BLaER1 treated with 17β-estradiol and CSF1 and Interleukin-3, amounts not matched to agents 10 nM and 100 nM (cell line): ENCODE measurements around the gene MTM1.

Source experiments
- H3K27ac ChIP-seq, 11 experiments: shearing (Covaris generic); formaldehyde crosslinking; 2 replicates each; pipeline ENCODE4 v1.8.1; 2022
- H3K27me3 ChIP-seq, 11 experiments: shearing (Covaris generic); formaldehyde crosslinking; 2 replicates each; pipeline ENCODE4 v1.8.1; 2022
- H3K36me3 ChIP-seq, 11 experiments: shearing (Covaris generic); formaldehyde crosslinking; 2 replicates each; pipeline ENCODE4 v1.8.1; 2022
- H3K4me1 ChIP-seq, 10 experiments: shearing (Covaris generic); formaldehyde crosslinking; 2 replicates each; pipeline ENCODE4 v1.8.1; 2022
- H3K4me2 ChIP-seq, 11 experiments: shearing (Covaris generic); formaldehyde crosslinking; 2 replicates each; pipeline ENCODE4 v1.8.1; 2022
- H3K4me3 ChIP-seq, 10 experiments: shearing (Covaris generic); formaldehyde crosslinking; 2 replicates each; pipeline ENCODE4 v1.8.1; 2022
- H3K9ac ChIP-seq, 11 experiments: shearing (Covaris generic); formaldehyde crosslinking; 2 replicates each; pipeline ENCODE4 v1.8.1; 2022
- H3K9me3 ChIP-seq, 11 experiments: shearing (Covaris generic); formaldehyde crosslinking; replicated peaks in 1 of 11; 2 replicates each; pipeline ENCODE4 v1.8.1; 2022
- H4K20me1 ChIP-seq, 11 experiments: shearing (Covaris generic); formaldehyde crosslinking; 2 replicates each; pipeline ENCODE4 v1.8.1; 2022
- Cebpa-rat ChIP-seq, 11 experiments: shearing (Covaris generic); IDR thresholded peaks; 2 replicates each; pipeline ENCODE4 v1.8.1; 2022

MTM1 gene

GRCh38 chrX:150648296-150648940 is 80.0 kb downstream of the MTM1 start:
- no peaks in the 10 kb centered on the region for H3K9me3 ChIP-seq
- peaks cover 0 to 29% (median 0%) of the 10 kb centered on the region in 10 experiments; a peak in 4 of 20 replicates for H3K4me1 ChIP-seq
- H3K36me3 ChIP-seq: peaks cover 0 to 38% (median 22%) of the 10 kb centered on the region in 11 experiments; a peak in 15 of 22 replicates
- H3K27me3 ChIP-seq: no peaks in the 10 kb centered on the region
- H3K27ac ChIP-seq: peak overlapping the region in 3 of 11 experiments; percentile 36 to 68 (median 66); a peak in 4 of 22 replicates
- no peaks in the 10 kb centered on the region for H4K20me1 ChIP-seq
- H3K4me3 ChIP-seq: no peak overlapping the region
- no peak for TF ChIP-seq Cebpa-rat (IDR thresholded peaks at IDR 0.05)
- H3K4me2 ChIP-seq: peak overlapping the region in 1 of 11 experiments; percentile 39; a peak in 1 of 22 replicates
- H3K9ac ChIP-seq: no peak overlapping the region

GRCh38 chrX:150649096-150649870 is 80.9 kb downstream of the MTM1 start:
- Histone ChIP-seq H3K27ac (peak overlapping the region in 3 of 11 experiments; percentile 36 to 68 (median 66); a peak in 5 of 22 replicates), H3K36me3 (peaks cover 0 to 46% (median 27%) of the 10 kb centered on the region in 11 experiments; a peak in 15 of 22 replicates), H3K9me3 (no peaks in the 10 kb centered on the region), H3K4me1 (peaks cover 0 to 29% (median 0%) of the 10 kb centered on the region in 10 experiments; a peak in 4 of 20 replicates), H3K4me3 (no peak overlapping the region), H3K27me3 (no peaks in the 10 kb centered on the region), H4K20me1 (no peaks in the 10 kb centered on the region), H3K4me2 (peak overlapping the region in 1 of 11 experiments; percentile 39; a peak in 2 of 22 replicates), H3K9ac (peak overlapping the region in 2 of 11 experiments; percentile 34 to 40; a peak in 1 of 22 replicates)
- TF ChIP-seq Cebpa-rat (IDR thresholded peaks at IDR 0.05): no peak

GRCh38 chrX:150651906-150652305 is 83.5 kb downstream of the MTM1 start:
- Histone ChIP-seq H3K4me3 (no peak overlapping the region), H3K27me3 (no peaks in the 10 kb centered on the region), H3K36me3 (peaks cover 0 to 38% (median 16%) of the 10 kb centered on the region in 11 experiments; a peak in 18 of 22 replicates), H3K9ac (peak overlapping the region in 1 of 11 experiments; percentile 55; a peak in 1 of 22 replicates), H3K4me1 (peaks cover 0 to 29% (median 0%) of the 10 kb centered on the region in 10 experiments; a peak in 4 of 20 replicates), H4K20me1 (no peaks in the 10 kb centered on the region), H3K9me3 (peaks cover 0 to 5% (median 0%) of the 10 kb centered on the region in 11 experiments; a peak in 2 of 22 replicates), H3K4me2 (peak overlapping the region in 2 of 11 experiments; percentile 34 to 64; a peak in 3 of 22 replicates), H3K27ac (peak overlapping the region in 2 of 11 experiments; percentile 59 to 63; a peak in 3 of 22 replicates)
- no peak for TF ChIP-seq Cebpa-rat (IDR thresholded peaks at IDR 0.05)

DNA sequence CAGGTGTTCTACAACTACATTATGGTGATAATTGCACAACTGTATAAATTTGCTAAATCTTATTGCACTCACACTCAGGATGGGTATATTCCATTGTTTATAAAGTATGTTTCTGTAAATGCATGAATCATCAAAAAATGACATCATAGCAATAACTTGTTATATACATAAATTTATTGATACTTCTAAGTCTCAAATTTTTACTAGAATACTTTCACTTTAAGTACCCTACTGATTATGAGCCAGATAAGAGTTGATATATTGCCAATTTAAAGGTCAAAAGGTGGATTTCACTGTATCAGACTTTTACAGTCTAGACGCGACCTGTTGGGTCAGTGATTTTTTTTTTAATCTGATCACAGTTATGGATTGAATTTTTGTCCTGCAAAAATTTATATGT is 87.4 kb downstream of the MTM1 start:
- no peak overlapping the region for H3K9ac ChIP-seq
- peaks cover 0 to 5% (median 0%) of the 10 kb centered on the region in 11 experiments; a peak in 2 of 22 replicates for H3K9me3 ChIP-seq
- peaks cover 2 to 56% (median 21%) of the 10 kb centered on the region in 11 experiments; a peak in 18 of 22 replicates for H3K36me3 ChIP-seq
- no peak overlapping the region for H3K27ac ChIP-seq
- no peak for TF ChIP-seq Cebpa-rat (IDR thresholded peaks at IDR 0.05)
- H3K4me2 ChIP-seq: no peak overlapping the region
- H4K20me1 ChIP-seq: no peaks in the 10 kb centered on the region
- H3K27me3 ChIP-seq: no peaks in the 10 kb centered on the region
- H3K4me1 ChIP-seq: peaks cover 0 to 16% (median 0%) of the 10 kb centered on the region in 10 experiments; a peak in 4 of 20 replicates
- H3K4me3 ChIP-seq: no peak overlapping the region

DNA sequence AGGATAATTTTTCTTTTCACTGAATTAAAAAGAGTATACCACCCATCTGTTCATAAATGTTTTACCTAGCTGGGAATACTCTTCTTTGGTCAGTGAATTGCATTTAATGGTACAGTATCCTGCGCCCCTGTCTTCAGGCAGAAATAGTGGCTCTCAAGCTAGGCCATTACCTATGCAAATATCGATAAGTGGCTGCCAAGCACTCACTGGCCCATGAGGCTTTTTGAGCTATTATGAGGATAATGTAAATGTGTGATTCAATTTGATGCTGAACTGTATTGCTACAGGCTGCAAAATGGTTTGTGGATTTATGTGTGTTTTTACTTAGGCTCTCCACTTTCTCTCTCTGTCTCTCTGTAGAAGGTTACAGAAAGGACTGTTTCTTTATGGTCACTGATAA is 94.7 kb downstream of the MTM1 start:
- H3K4me1 ChIP-seq: no peaks in the 10 kb centered on the region
- H3K9ac ChIP-seq: no peak overlapping the region
- no peak overlapping the region for H3K4me2 ChIP-seq
- H3K27me3 ChIP-seq: no peaks in the 10 kb centered on the region
- H3K9me3 ChIP-seq: no peaks in the 10 kb centered on the region
- H3K4me3 ChIP-seq: no peak overlapping the region
- no peaks in the 10 kb centered on the region; a peak in 1 of 22 replicates for H4K20me1 ChIP-seq
- H3K27ac ChIP-seq: no peak overlapping the region
- no peak for TF ChIP-seq Cebpa-rat (IDR thresholded peaks at IDR 0.05)
- peaks cover 0 to 93% (median 17%) of the 10 kb centered on the region in 11 experiments; a peak in 15 of 22 replicates for H3K36me3 ChIP-seq

GRCh38 chrX:150664290-150664689 is 95.9 kb downstream of the MTM1 start:
- TF ChIP-seq Cebpa-rat (IDR thresholded peaks at IDR 0.05): no peak
- H3K36me3 ChIP-seq: peaks cover 0 to 92% (median 17%) of the 10 kb centered on the region in 11 experiments; a peak in 14 of 22 replicates
- no peaks in the 10 kb centered on the region; a peak in 1 of 22 replicates for H4K20me1 ChIP-seq
- H3K4me1 ChIP-seq: no peaks in the 10 kb centered on the region
- no peak overlapping the region for H3K4me3 ChIP-seq
- no peaks in the 10 kb centered on the region for H3K27me3 ChIP-seq
- no peak overlapping the region for H3K4me2 ChIP-seq
- H3K9ac ChIP-seq: no peak overlapping the region
- no peak overlapping the region for H3K27ac ChIP-seq
- no peaks in the 10 kb centered on the region for H3K9me3 ChIP-seq

- H3K9me3 ChIP-seq: peaks cover 0 to 11% (median 0%) of the 10 kb centered on the region in 11 experiments; a peak in 2 of 22 replicates
- no peak overlapping the region for H3K4me2 ChIP-seq
- H3K27ac ChIP-seq: no peak overlapping the region
- H3K4me1 ChIP-seq: no peaks in the 10 kb centered on the region
- H3K9ac ChIP-seq: no peak overlapping the region
- TF ChIP-seq Cebpa-rat (IDR thresholded peaks at IDR 0.05): no peak
- H3K36me3 ChIP-seq: peaks cover 0 to 10% (median 0%) of the 10 kb centered on the region in 11 experiments; a peak in 3 of 22 replicates
- no peaks in the 10 kb centered on the region for H3K27me3 ChIP-seq
- no peaks in the 10 kb centered on the region; a peak in 1 of 22 replicates for H4K20me1 ChIP-seq
- no peak overlapping the region for H3K4me3 ChIP-seq
Measured at GRCh38 chrX:150676221-150676620, 107.8 kb downstream of the MTM1 start.

- H3K27ac ChIP-seq: no peak overlapping the region
- H4K20me1 ChIP-seq: no peaks in the 10 kb centered on the region
- no peaks in the 10 kb centered on the region for H3K36me3 ChIP-seq
- no peaks in the 10 kb centered on the region for H3K4me1 ChIP-seq
- no peak overlapping the region for H3K4me3 ChIP-seq
- H3K9me3 ChIP-seq: peaks cover 0 to 11% (median 0%) of the 10 kb centered on the region in 11 experiments; a peak in 2 of 22 replicates
- H3K4me2 ChIP-seq: no peak overlapping the region
- no peak for TF ChIP-seq Cebpa-rat (IDR thresholded peaks at IDR 0.05)
- no peaks in the 10 kb centered on the region for H3K27me3 ChIP-seq
- H3K9ac ChIP-seq: no peak overlapping the region
Measured at GRCh38 chrX:150680974-150681373, 112.6 kb downstream of the MTM1 start.

DNA sequence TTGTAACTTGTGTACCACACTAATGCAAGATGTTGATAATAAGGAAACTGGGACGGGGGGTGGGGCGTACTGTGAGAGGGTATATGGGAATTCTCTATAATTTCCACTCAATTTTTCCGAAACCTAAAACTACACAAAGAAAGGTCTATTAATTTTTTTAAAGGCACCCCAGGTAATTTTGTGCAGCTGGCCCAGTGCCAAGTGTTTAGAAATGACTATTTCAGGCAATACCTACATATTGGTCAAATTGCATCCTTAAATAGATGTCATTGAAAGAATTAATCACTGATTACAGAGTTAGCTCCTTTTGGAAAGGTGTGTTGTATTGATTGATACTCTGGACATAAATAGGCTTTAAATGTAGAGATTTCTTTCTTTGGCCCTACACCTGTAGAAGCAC is 114.7 kb downstream of the MTM1 start:
- no peaks in the 10 kb centered on the region for H4K20me1 ChIP-seq
- no peaks in the 10 kb centered on the region for H3K4me1 ChIP-seq
- no peaks in the 10 kb centered on the region for H3K27me3 ChIP-seq
- TF ChIP-seq Cebpa-rat (IDR thresholded peaks at IDR 0.05): no peak
- no peak overlapping the region for H3K4me3 ChIP-seq
- no peak overlapping the region for H3K4me2 ChIP-seq
- H3K9ac ChIP-seq: no peak overlapping the region
- no peaks in the 10 kb centered on the region for H3K9me3 ChIP-seq
- no peaks in the 10 kb centered on the region for H3K36me3 ChIP-seq
- H3K27ac ChIP-seq: no peak overlapping the region
